AG04450 (cell line): ENCODE measurements around the gene HGD. TPM values are rescaled to one million over a fixed set of nuclear protein-coding genes. Genes with fewer than 3 reads are reported as not detected.

Experiments
- CTCF ChIA-PET: fragments of 300-600, 350-600 bp; formaldehyde crosslinking; extraction: SDS; loops from one replicate; lab custom pipeline; 2022; ENCODE audit warnings: antibody characterized with exemption, inconsistent platforms; lab: Charles Lee
- POLR2A ChIA-PET: fragments of 350-600 bp; formaldehyde crosslinking; extraction: SDS; loops from one replicate; lab custom pipeline; 2021; ENCODE audit warnings: antibody characterized with exemption, inconsistent platforms; lab: Yijun Ruan, JAX
- DNase-seq: peaks from one replicate; pipeline ENCODE4 v3.0.0-alpha.2; 2011; ENCODE audit warnings: low read depth, low spot score
- H3K27ac ChIP-seq: one replicate; pipeline ENCODE4 v1.5.1; 2012; ENCODE audit warnings: low read depth, low read length, control low read depth
- H3K27me3 ChIP-seq: one replicate; pipeline ENCODE4 v1.6.0; 2012; ENCODE audit warnings: low read length; ENCODE audit not compliant: control insufficient read depth, insufficient read depth
- H3K4me3 ChIP-seq: 2 replicates; pipeline ENCODE4 v1.5.1; 2011; ENCODE audit warnings: mild to moderate bottlenecking, low read depth, low read length, control low read depth
- H3K9me3 ChIP-seq: 2 replicates; pipeline ENCODE4 v1.5.1; 2012; ENCODE audit warnings: low read length; ENCODE audit not compliant: control insufficient read depth, insufficient read depth
- CTCF ChIP-seq: IDR thresholded peaks from 2 replicates; pipeline ENCODE4 v1.5.1; 2011; ENCODE audit warnings: low read depth, low read length, control low read depth, inconsistent platforms
- polyA plus RNA-seq: library from polyadenylated mRNA; depleted of rRNA; stranded (reverse); fragments of >200 nt; gene quantifications from 2 replicates; pipeline ENCODE4 v1.2.3, GENCODE V29; 2011

The HGD gene
- polyA plus RNA-seq, 1 experiment = 0.14 TPM

- Histone ChIP-seq H3K27me3 (no peaks in the 10 kb centered on the region), H3K27ac (no peak overlapping the region), H3K9me3 (no peaks in the 10 kb centered on the region), H3K4me3 (no peak overlapping the region)
- POLR2A ChIA-PET = no interaction called here
- CTCF ChIA-PET = interaction anchor here (1.0 to 1.1 kb wide), 2 partner anchors 35 to 163 kb away, joined by 3 read pairs; no protein-coding TSS in a partner anchor
- TF ChIP-seq CTCF = no peak
- DNase-seq = no peak
Measured at GRCh38 chr3:120602682-120603081, 79.4 kb downstream of the HGD start.

- CTCF ChIA-PET = interaction anchor here (0.9 kb wide), 1 partner anchor 194 kb away, joined by 3 read pairs; no protein-coding TSS in a partner anchor
- Histone ChIP-seq H3K27ac (no peak overlapping the region), H3K27me3 (no peaks in the 10 kb centered on the region), H3K9me3 (no peaks in the 10 kb centered on the region), H3K4me3 (no peak overlapping the region)
- TF ChIP-seq CTCF = no peak
- POLR2A ChIA-PET = no interaction called here
- no peak for DNase-seq
Measured at GRCh38 chr3:120601554-120601953, 80.5 kb downstream of the HGD start.

- no peaks in the 10 kb centered on the region for H3K9me3 ChIP-seq
- no peak for DNase-seq
- no peaks in the 10 kb centered on the region for H3K27me3 ChIP-seq
- no peak overlapping the region for H3K4me3 ChIP-seq
- POLR2A ChIA-PET = no interaction called here
- TF ChIP-seq CTCF = no peak
- H3K27ac ChIP-seq = no peak overlapping the region
- CTCF ChIA-PET = interaction anchor here (2.0 kb wide), 1 partner anchor 38 kb away, joined by 9 read pairs; no protein-coding TSS in a partner anchor
Measured at GRCh38 chr3:120599211-120599610, 82.8 kb downstream of the HGD start.

- Histone ChIP-seq H3K9me3 (no peaks in the 10 kb centered on the region), H3K27ac (no peak overlapping the region), H3K4me3 (peak overlapping the region; percentile 57), H3K27me3 (no peaks in the 10 kb centered on the region)
- DNase-seq = no peak
- ChIA-PET POLR2A (interaction anchor here (1.2 kb wide), 1 partner anchor 45 kb away, joined by 3 read pairs; no protein-coding TSS in a partner anchor), CTCF (interaction anchor here (0.7 to 4.5 kb wide), 4 partner anchors 13 to 197 kb away, joined by 3 to 41 read pairs (median 28); no protein-coding TSS in a partner anchor)
- TF ChIP-seq CTCF = no peak
Measured at GRCh38 chr3:120597445-120598049, 84.5 kb downstream of the HGD start.

GRCh38 chr3:120596853-120597223 lies 85.2 kb downstream of the HGD start:
- DNase-seq = no peak
- TF ChIP-seq CTCF = no peak
- H3K4me3 ChIP-seq = peak overlapping the region; percentile 85
- H3K27me3 ChIP-seq = no peaks in the 10 kb centered on the region
- H3K9me3 ChIP-seq = no peaks in the 10 kb centered on the region
- ChIA-PET CTCF (interaction anchor here (2.9 to 4.5 kb wide), 3 partner anchors 29 to 197 kb away, joined by 27 to 41 read pairs (median 30); no protein-coding TSS in a partner anchor), POLR2A (interaction anchor here (1.2 to 1.3 kb wide), 3 partner anchors 8 to 45 kb away, joined by 3 to 6 read pairs (median 6); no protein-coding TSS in a partner anchor)
- no peak overlapping the region for H3K27ac ChIP-seq
